Measurements from ENCODE around the gene ZNF136. TPM values are rescaled to one million over a fixed set of nuclear protein-coding genes. Genes with fewer than 3 reads are reported as not detected.

ZNF136 gene
- total RNA-seq, 1 experiment from 2014 or later = 4.0 TPM

GRCh38 chr19:12139269-12139668 lies 23.6 kb upstream of the ZNF136 start (continued):
- TF ChIP-seq EZH2phosphoT487 (IDR thresholded peaks at IDR 0.05; ENCODE audit: borderline replicate concordance) = no peak
- no peak for TF ChIP-seq CEBPB (IDR thresholded peaks at IDR 0.05; ENCODE audit: low read depth)
- no peak for TF ChIP-seq EZH2 (IDR thresholded peaks at IDR 0.05)
- no peak for TF ChIP-seq ZNF274 (IDR thresholded peaks at IDR 0.05; ENCODE audit: low read depth, low read length)
- no peak for TF ChIP-seq CTCF (IDR thresholded peaks at IDR 0.05 in 2 of 3, conservative IDR thresholded peaks at IDR 0.05 in 1 of 3; ENCODE audit: borderline replicate concordance in 1 of 3, insufficient read depth in 1 of 3, low read depth in 2 of 3, low read length in 2 of 3)
- TF ChIP-seq EGR1 (IDR thresholded peaks at IDR 0.05; ENCODE audit: low read depth) = no peak
- TF ChIP-seq SIN3A (IDR thresholded peaks at IDR 0.05; ENCODE audit: low read depth) = no peak
- TF ChIP-seq ZFX (IDR thresholded peaks at IDR 0.05) = no peak
- TF ChIP-seq JUND (IDR thresholded peaks at IDR 0.05) = no peak
- TF ChIP-seq SRF (IDR thresholded peaks at IDR 0.05; ENCODE audit: low read depth) = no peak

GRCh38 chr19:12139885-12140544 lies 22.9 kb upstream of the ZNF136 start, which contains the start of gene ZNF20:
Gene ZNF20 (minus strand): TSS chr19:12140350. CDS start chr19:12140182, 168 bp downstream.
- H3K4me2 ChIP-seq (ENCODE audit: low read length) = peak within 1 kb of the TSS; percentile 60
- H3K9me2 ChIP-seq (ENCODE audit: insufficient read depth) = no peaks in the 10 kb centered on the region
- H3K36me3 ChIP-seq (ENCODE audit: control insufficient read depth in 1 of 2, insufficient read depth in 2 of 2, low read length in 2 of 2) = no peaks in the 10 kb centered on the region
- peak within 1 kb of the TSS; percentile 44 to 50 for H3K4me3 ChIP-seq (replicated peaks in 1 of 2; ENCODE audit: low read depth in 1 of 2, low read length in 2 of 2)
- H3K9ac ChIP-seq (ENCODE audit: low read length) = peak within 1 kb of the TSS; percentile 45
- H3K9me3 ChIP-seq (ENCODE audit: control insufficient read depth in 1 of 2, insufficient read depth in 1 of 2, low read depth in 1 of 2, low read length in 2 of 2) = peaks cover 6 to 7% of the 10 kb centered on the region in 2 experiments; a peak in 2 of 4 replicates
- ChIA-PET POLR2A (no interaction called here), CTCF (no interaction called here), RAD21 (ENCODE audit: low non-redundant PET in 1 of 2, low total read pairs in 2 of 2, uncharacterized antibody in 2 of 2, unreplicated experiment in 2 of 2) (interaction anchor here in 1 of 2 experiments (0.8 to 1.4 kb wide), 2 partner anchors 216 to 342 kb away, joined by 3 to 4 read pairs; no protein-coding TSS in a partner anchor)
- no peak for TF ChIP-seq ATF3 (IDR thresholded peaks at IDR 0.05)
- 0 out of 2 replicates have a peak, but pooled peaks have one; percentile 12 for TF ChIP-seq SP1 (IDR thresholded peaks at IDR 0.05; ENCODE audit: low read depth)
- TF ChIP-seq CBX3 (IDR thresholded peaks at IDR 0.05; ENCODE audit: low read depth) = no peak
- no peak for TF ChIP-seq RAD21 (IDR thresholded peaks at IDR 0.05; ENCODE audit: low read depth)
- H3K4me1 ChIP-seq (ENCODE audit: control insufficient read depth in 1 of 2, insufficient read depth in 2 of 2, low read length in 2 of 2) = no peaks in the 10 kb centered on the region
- no peak within 1 kb of the TSS for H3K27ac ChIP-seq (ENCODE audit: low read depth, low read length)
- ATAC-seq (peak; percentile 86), DNase-seq (ENCODE audit: low read depth, low spot score) (peak; percentile 32)
- intact Hi-C loops (cut with micrococcal nuclease) = no loop called here
- no peaks in the 10 kb centered on the region for H3K79me2 ChIP-seq (ENCODE audit: insufficient read depth, low read length)
- no peak within 1 kb of the TSS for H2AFZ ChIP-seq (ENCODE audit: low read depth, low read length, poor library complexity, severe bottlenecking)
- TSS peak; percentile 65 for BruUV-seq (replicated peaks)
- H3K27me3 ChIP-seq (ENCODE audit: insufficient read depth, low read length) = no peaks in the 10 kb centered on the region
- H4K20me1 ChIP-seq (ENCODE audit: insufficient read depth) = no peaks in the 10 kb centered on the region

All from HCT116 (cell line).